Left ventricle myocardium inferior (tissue), 1 donor: ENCODE results near the gene FOCAD. TPM values are rescaled to one million over a fixed set of nuclear protein-coding genes. Genes with fewer than 3 reads are reported as not detected.

ENCODE experiments used
- DNase-seq: peaks from one replicate; pipeline ENCODE4 v3.0.0-alpha.2; 2020
- H3K27ac ChIP-seq: fragments of 200-600 bp; replicated peaks from 2 replicates; pipeline ENCODE4 v1.8.0; 2021
- H3K27me3 ChIP-seq: fragments of 200-600 bp; 2 replicates; pipeline ENCODE4 v1.8.0; 2021; ENCODE audit warnings: low read depth
- H3K36me3 ChIP-seq: fragments of 200-600 bp; 2 replicates; pipeline ENCODE4 v1.8.0; 2021
- H3K4me1 ChIP-seq: fragments of 200-600 bp; 2 replicates; pipeline ENCODE4 v1.8.0; 2021
- H3K4me3 ChIP-seq: fragments of 200-600 bp; 2 replicates; pipeline ENCODE4 v1.8.0; 2021; ENCODE audit warnings: mild to moderate bottlenecking, moderate library complexity
- H3K9me3 ChIP-seq: fragments of 200-600 bp; replicated peaks from 2 replicates; pipeline ENCODE4 v1.8.0; 2021
- intact Hi-C: fragments of 100-400 bp; cut with micrococcal nuclease; formaldehyde crosslinking; loops from one replicate; pipeline ENCODE4 v1.11.0; 2022
- total RNA-seq: library from RNA; stranded (reverse); fragmentation: NEBNext Ultra II Directional; extraction: Animal tissue kit (Norgen Biotek cat#: 25700); gene quantifications from one replicate; pipeline ENCODE4 v1.2.1, GENCODE V29; 2021
- TF ChIP-seq, protein P1 (sequence below): fragments of 200-600 bp; IDR thresholded peaks from 2 replicates; pipeline ENCODE4 v1.8.0; 2021; ENCODE audit warnings: antibody characterized with exemption, mild to moderate bottlenecking, borderline replicate concordance
- donor health status: DM: no; HTN: yes; CAD: no; lungs with severe emphysema.

FOCAD gene
- total RNA-seq, 1 donor from 2014 or later = 29.0 TPM

DNA sequence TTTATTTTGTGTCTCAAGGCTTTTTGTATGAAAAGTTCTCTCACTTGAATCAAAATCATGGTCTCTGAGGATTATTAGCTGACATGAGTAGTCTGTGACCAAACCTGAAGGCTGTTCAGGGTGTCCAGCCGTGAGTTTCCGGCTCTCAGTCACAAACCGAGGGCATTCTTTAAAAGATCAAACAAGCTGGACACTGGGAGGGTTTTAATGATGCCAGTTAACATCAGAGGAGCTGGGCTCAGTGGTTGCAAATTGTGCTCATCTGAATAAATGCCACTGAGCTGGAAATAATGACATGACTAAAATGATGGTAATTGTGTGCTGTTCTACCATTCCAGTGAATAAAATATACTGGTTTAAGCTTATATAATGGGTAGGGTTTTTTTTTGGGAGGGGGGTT is 153.1 kb downstream of the FOCAD start:
- H3K9me3 ChIP-seq = peaks cover 21% of the 10 kb centered on the region
- H3K27ac ChIP-seq = no peak overlapping the region
- H3K36me3 ChIP-seq = peaks cover 14% of the 10 kb centered on the region
- TF ChIP-seq, protein P1, sequence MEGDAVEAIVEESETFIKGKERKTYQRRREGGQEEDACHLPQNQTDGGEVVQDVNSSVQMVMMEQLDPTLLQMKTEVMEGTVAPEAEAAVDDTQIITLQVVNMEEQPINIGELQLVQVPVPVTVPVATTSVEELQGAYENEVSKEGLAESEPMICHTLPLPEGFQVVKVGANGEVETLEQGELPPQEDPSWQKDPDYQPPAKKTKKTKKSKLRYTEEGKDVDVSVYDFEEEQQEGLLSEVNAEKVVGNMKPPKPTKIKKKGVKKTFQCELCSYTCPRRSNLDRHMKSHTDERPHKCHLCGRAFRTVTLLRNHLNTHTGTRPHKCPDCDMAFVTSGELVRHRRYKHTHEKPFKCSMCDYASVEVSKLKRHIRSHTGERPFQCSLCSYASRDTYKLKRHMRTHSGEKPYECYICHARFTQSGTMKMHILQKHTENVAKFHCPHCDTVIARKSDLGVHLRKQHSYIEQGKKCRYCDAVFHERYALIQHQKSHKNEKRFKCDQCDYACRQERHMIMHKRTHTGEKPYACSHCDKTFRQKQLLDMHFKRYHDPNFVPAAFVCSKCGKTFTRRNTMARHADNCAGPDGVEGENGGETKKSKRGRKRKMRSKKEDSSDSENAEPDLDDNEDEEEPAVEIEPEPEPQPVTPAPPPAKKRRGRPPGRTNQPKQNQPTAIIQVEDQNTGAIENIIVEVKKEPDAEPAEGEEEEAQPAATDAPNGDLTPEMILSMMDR = no peak
- DNase-seq = no peak
- H3K27me3 ChIP-seq = no peaks in the 10 kb centered on the region
- H3K4me3 ChIP-seq = no peak overlapping the region
- peaks cover 11% of the 10 kb centered on the region for H3K4me1 ChIP-seq
- intact Hi-C loops = no loop called here

DNA sequence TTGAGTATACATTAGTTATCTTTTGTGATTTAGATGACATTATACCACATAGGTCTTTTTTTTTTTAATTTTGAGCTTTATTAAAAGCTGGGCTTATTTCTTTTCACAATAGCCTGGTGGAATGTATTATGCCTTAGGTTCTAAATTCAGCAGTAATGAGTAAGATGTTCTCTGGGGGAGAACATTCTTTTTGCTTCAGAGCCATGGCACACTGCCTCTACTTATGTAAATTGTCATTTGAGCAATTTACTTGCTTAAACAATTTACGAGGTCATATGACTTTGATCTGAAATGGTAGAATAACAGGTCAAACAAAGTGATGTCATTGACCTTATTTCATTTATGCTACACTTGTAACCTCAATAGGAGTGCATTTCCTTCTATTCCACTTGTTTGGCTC is 154.2 kb downstream of the FOCAD start:
- intact Hi-C loops = no loop called here
- H3K27ac ChIP-seq = no peak overlapping the region
- DNase-seq = no peak
- no peaks in the 10 kb centered on the region for H3K27me3 ChIP-seq
- TF ChIP-seq, protein P1 = no peak
- H3K4me3 ChIP-seq = no peak overlapping the region
- H3K9me3 ChIP-seq = peaks cover 28% of the 10 kb centered on the region
- peaks cover 19% of the 10 kb centered on the region for H3K36me3 ChIP-seq
- peaks cover 11% of the 10 kb centered on the region for H3K4me1 ChIP-seq

DNA sequence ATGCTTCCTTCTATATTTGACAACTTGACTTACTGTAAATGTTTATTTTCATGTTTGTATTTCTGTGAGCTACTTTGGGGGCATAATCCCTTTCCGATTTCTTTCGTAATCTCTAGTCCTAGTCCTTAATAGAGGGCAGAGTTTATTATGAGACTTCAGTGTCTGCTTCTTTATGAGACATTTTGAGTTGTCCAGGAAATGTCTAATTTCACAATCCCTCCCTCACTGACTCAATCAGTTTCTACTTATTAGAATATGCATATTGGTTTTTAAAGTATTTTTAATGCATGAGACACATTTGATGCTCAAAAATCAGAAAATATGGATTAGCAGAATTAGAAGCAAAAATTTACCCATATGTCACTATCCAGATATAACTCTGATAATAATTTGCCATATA is 160.9 kb downstream of the FOCAD start:
- peaks cover 6% of the 10 kb centered on the region for H3K36me3 ChIP-seq
- TF ChIP-seq, protein P1 = no peak
- H3K27me3 ChIP-seq = no peaks in the 10 kb centered on the region
- H3K27ac ChIP-seq = no peak overlapping the region
- intact Hi-C loops = no loop called here
- no peak overlapping the region for H3K4me3 ChIP-seq
- H3K9me3 ChIP-seq = peaks cover 21% of the 10 kb centered on the region
- no peak for DNase-seq
- H3K4me1 ChIP-seq = no peaks in the 10 kb centered on the region

DNA sequence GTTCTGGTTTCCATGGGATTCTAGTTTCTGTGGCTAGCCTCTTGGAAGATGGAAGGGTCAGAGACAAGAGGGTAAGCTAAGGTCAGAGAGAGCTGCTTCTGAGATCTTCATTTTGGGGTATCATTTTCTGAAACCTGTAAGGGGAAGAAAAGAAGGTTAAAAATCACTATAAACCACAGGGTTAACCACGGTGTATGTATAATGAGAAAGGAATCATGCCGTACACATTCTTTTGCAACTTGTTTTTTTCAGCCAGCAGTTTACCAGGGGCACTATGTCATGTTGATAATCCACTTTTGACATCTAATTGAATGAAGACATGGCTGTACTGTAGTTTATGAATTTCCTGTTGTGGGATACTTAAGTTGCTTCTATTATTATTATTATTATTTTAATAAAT is 164.4 kb downstream of the FOCAD start:
- no peak for DNase-seq
- H3K36me3 ChIP-seq = no peaks in the 10 kb centered on the region
- intact Hi-C loops = no loop called here

DNA sequence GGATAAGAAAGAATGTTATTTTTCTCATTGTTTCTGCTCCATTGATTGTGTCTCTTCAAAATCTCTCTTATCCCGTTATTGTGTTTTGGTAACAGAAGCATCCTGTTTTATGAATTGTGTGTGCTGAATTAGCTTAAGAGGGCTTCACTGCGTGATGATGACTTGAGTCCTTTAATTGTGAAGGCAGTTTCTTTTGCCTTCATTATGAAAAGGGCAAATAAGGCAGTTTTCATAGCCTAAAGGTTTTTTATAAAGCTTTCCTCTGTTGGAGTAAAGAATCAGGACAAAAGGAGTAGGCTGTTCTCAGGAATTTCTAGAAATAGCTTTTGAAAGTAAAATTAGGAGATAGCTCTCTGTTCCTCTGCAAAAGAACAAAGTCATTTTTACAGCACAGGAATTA is 169.8 kb downstream of the FOCAD start:
- H3K4me3 ChIP-seq = no peak overlapping the region
- H3K9me3 ChIP-seq = peaks cover 19% of the 10 kb centered on the region
- intact Hi-C loops = no loop called here
- no peaks in the 10 kb centered on the region for H3K36me3 ChIP-seq
- no peaks in the 10 kb centered on the region for H3K4me1 ChIP-seq
- TF ChIP-seq, protein P1 = no peak
- H3K27ac ChIP-seq = no peak overlapping the region
- H3K27me3 ChIP-seq = no peaks in the 10 kb centered on the region
- DNase-seq = no peak

More for the DNA sequence above, 164.4 kb downstream of the FOCAD start:
- Histone ChIP-seq H3K4me1 (no peaks in the 10 kb centered on the region), H3K4me3 (no peak overlapping the region), H3K27me3 (no peaks in the 10 kb centered on the region), H3K27ac (no peak overlapping the region), H3K9me3 (no peaks in the 10 kb centered on the region)
- TF ChIP-seq, protein P1 = no peak

DNA sequence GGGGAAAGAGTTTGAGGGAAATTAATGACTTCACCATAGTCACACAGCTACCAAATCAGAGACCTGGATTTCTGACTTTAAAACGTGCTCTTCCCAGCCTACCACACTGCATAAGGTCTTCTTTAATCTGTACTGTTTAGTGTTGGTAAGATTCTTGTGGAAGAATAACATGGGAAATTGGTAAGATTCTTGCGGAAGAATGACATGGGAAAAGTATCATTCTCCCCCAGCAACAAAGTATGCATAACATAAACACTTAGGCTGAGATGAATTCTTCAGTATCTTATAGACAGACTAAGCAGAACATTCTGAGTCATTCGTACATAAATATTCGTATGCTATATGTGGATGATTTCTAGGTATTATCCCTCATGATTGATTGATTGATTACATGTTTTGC is 170.4 kb downstream of the FOCAD start:
- H3K4me1 ChIP-seq = no peaks in the 10 kb centered on the region
- H3K9me3 ChIP-seq = peaks cover 19% of the 10 kb centered on the region
- H3K36me3 ChIP-seq = no peaks in the 10 kb centered on the region
- TF ChIP-seq, protein P1 = no peak
- H3K27me3 ChIP-seq = no peaks in the 10 kb centered on the region
- H3K4me3 ChIP-seq = no peak overlapping the region
- intact Hi-C loops = no loop called here
- no peak for DNase-seq
- no peak overlapping the region for H3K27ac ChIP-seq
